GM12878 (cell line): ENCODE results near the gene SRCAP. TPM values are rescaled to one million over a fixed set of nuclear protein-coding genes. Genes with fewer than 3 reads are reported as not detected.

Source experiments
- ATAC-seq: fragments of 200-7000 bp; cut with Tn5 transposase; 3 replicates; pipeline ENCODE4 v1.9.1; 2020; ENCODE audit warnings: mild to moderate bottlenecking, moderate library complexity
- Bru-seq: library from RNA; stranded (reverse); fragments of 400-500 nt; gene quantifications from one replicate; lab custom pipeline; 2021; lab: Mats Ljungman, UMichigan
- BruChase-seq, 2 experiments: library from RNA; stranded (reverse); fragments of 400-500 nt; gene quantifications; one replicate each; lab custom pipeline; 2021; lab: Mats Ljungman, UMichigan
- BruUV-seq: library from RNA; stranded (reverse); fragments of 400-500 nt; replicated peaks from 2 replicates; lab custom pipeline; 2021; lab: Mats Ljungman, UMichigan
- CTCF ChIA-PET: fragments of 300-600 bp; sonication (Branson Sonifier 250); formaldehyde crosslinking; extraction: SDS; loops from one replicate; lab custom pipeline; 2021; ENCODE audit warnings: inconsistent platforms; lab: Yijun Ruan, JAX
- POLR2A ChIA-PET: fragments of 350-600 bp; formaldehyde crosslinking; extraction: SDS; loops from one replicate; lab custom pipeline; 2021; ENCODE audit warnings: inconsistent platforms; lab: Charles Lee
- RAD21 ChIA-PET: fragments of 300-600 bp; sonication (Branson Sonifier 250); formaldehyde crosslinking; loops from one replicate; lab custom pipeline; 2023; ENCODE audit warnings: antibody characterized with exemption; ENCODE audit not compliant: unreplicated experiment; lab: Charles Lee
- SMC1A ChIA-PET: fragments of 300-600 bp; sonication (Branson Sonifier 250); formaldehyde crosslinking; loops from one replicate; lab custom pipeline; 2023; ENCODE audit not compliant: unreplicated experiment, uncharacterized antibody; lab: Charles Lee
- DNase-seq: peaks from one replicate; pipeline ENCODE4 v3.0.0-alpha.2; 2011; ENCODE audit warnings: low read depth, low spot score
- FAIRE-seq: peaks from 3 replicates; lab custom pipeline; 2011; peaks lifted over from hg19 to GRCh38; lab: Jason Lieb, UNC
- H2AFZ ChIP-seq: 2 replicates; pipeline ENCODE4 v1.6.0; 2011; ENCODE audit warnings: low read depth, low read length, control low read depth; ENCODE audit not compliant: control insufficient read depth
- H3K27ac ChIP-seq: 2 replicates; pipeline ENCODE4 v1.5.1; 2011; ENCODE audit warnings: control low read depth; ENCODE audit not compliant: control insufficient read depth, insufficient read depth
- H3K27me3 ChIP-seq, 2 experiments: replicated peaks in 1 of 2; 2 replicates each; pipeline versions ENCODE4 v1.6.0 to v1.6.1; 2011; ENCODE audit warnings: low read length in 1 of 2; ENCODE audit not compliant: control insufficient read depth in 2 of 2, insufficient read depth in 2 of 2
- H3K36me3 ChIP-seq, 2 experiments: 2 replicates each; pipeline ENCODE4 v1.5.1; 2011; ENCODE audit warnings: low read length in 1 of 2; ENCODE audit not compliant: control insufficient read depth in 2 of 2, insufficient read depth in 2 of 2
- H3K4me1 ChIP-seq: 2 replicates; pipeline ENCODE4 v1.6.1; 2011; ENCODE audit warnings: mild to moderate bottlenecking, low read length, moderate library complexity, mixed read lengths; ENCODE audit not compliant: control insufficient read depth, insufficient read depth
- H3K4me2 ChIP-seq: 2 replicates; pipeline ENCODE4 v1.6.0; 2011; ENCODE audit warnings: control low read depth; ENCODE audit not compliant: control insufficient read depth, insufficient read depth
- H3K4me3 ChIP-seq: fragments of 200-600 bp; sonication (generic); 2 replicates; pipeline ENCODE4 v1.5.1; 2016
- H3K79me2 ChIP-seq: 2 replicates; pipeline ENCODE4 v1.6.0; 2011; ENCODE audit warnings: low read length; ENCODE audit not compliant: control insufficient read depth, insufficient read depth
- H3K9ac ChIP-seq: 2 replicates; pipeline ENCODE4 v1.8.0; 2011; ENCODE audit warnings: low read length, control low read depth, mixed read lengths; ENCODE audit not compliant: control insufficient read depth, insufficient read depth
- H3K9me3 ChIP-seq: replicated peaks from 3 replicates; pipeline ENCODE4 v1.5.1; 2011; ENCODE audit warnings: mild to moderate bottlenecking, low read length; ENCODE audit not compliant: control insufficient read depth, insufficient read depth
- H4K20me1 ChIP-seq: 2 replicates; pipeline ENCODE4 v1.6.0; 2011; ENCODE audit not compliant: control insufficient read depth, insufficient read depth
- ATF3 ChIP-seq: IDR thresholded peaks from 2 replicates; pipeline ENCODE4 v1.6.1; 2011; ENCODE audit warnings: low read depth, mild to moderate bottlenecking, low read length, moderate library complexity, borderline replicate concordance; ENCODE audit errors: extremely low read depth
- E2F8 ChIP-seq: fragments of 450-650 bp; IDR thresholded peaks from 2 replicates; pipeline ENCODE4 v1.6.1; 2018; ENCODE audit warnings: mild to moderate bottlenecking, low read depth, moderate library complexity; ENCODE audit not compliant: partially characterized antibody
- EZH2 ChIP-seq: IDR thresholded peaks from 2 replicates; pipeline ENCODE4 v1.6.1; 2012; ENCODE audit warnings: low read depth, mild to moderate bottlenecking, control low read depth, inconsistent platforms, low read length, borderline replicate concordance; ENCODE audit not compliant: control insufficient read depth
- IRF5 ChIP-seq: fragments of 450-650 bp; IDR thresholded peaks from 2 replicates; pipeline ENCODE4 v1.6.1; 2017; ENCODE audit warnings: borderline replicate concordance
- MTA2 ChIP-seq: fragments of 450-650 bp; IDR thresholded peaks from 2 replicates; pipeline ENCODE4 v1.6.1; 2016; ENCODE audit warnings: low read depth, mild to moderate bottlenecking, moderate library complexity
- MTA3 ChIP-seq: IDR thresholded peaks from 2 replicates; pipeline ENCODE4 v1.6.1; 2012; ENCODE audit warnings: low read length, inconsistent platforms, borderline replicate concordance
- NRF1 ChIP-seq: conservative IDR thresholded peaks from 2 replicates; pipeline ENCODE4 v1.6.1; 2011; ENCODE audit warnings: mild to moderate bottlenecking, low read depth, low read length, improper control_type of control experiment
- PAX5 ChIP-seq: IDR thresholded peaks from 2 replicates; pipeline ENCODE4 v1.6.1; 2011; ENCODE audit warnings: low read depth, low read length, borderline replicate concordance
- POLR2AphosphoS5 ChIP-seq: IDR thresholded peaks from 2 replicates; pipeline ENCODE4 v1.6.1; 2011; ENCODE audit warnings: mild to moderate bottlenecking, low read length, inconsistent platforms
- SMARCA5 ChIP-seq: fragments of 450-650 bp; IDR thresholded peaks from 2 replicates; pipeline ENCODE4 v1.6.1; 2017; ENCODE audit warnings: mild to moderate bottlenecking
- SREBF1 ChIP-seq: IDR thresholded peaks from 2 replicates; pipeline ENCODE4 v1.6.1; 2012; ENCODE audit warnings: mild to moderate bottlenecking, low read length
- SREBF2 ChIP-seq: IDR thresholded peaks from 2 replicates; pipeline ENCODE4 v1.6.1; 2012; ENCODE audit warnings: mild to moderate bottlenecking, low read length
- YBX1 ChIP-seq: fragments of 450-650 bp; IDR thresholded peaks from 2 replicates; pipeline ENCODE4 v1.6.1; 2016; ENCODE audit warnings: antibody characterized with exemption
- ZNF622 ChIP-seq: fragments of 450-650 bp; IDR thresholded peaks from 2 replicates; pipeline ENCODE4 v1.6.1; 2017; ENCODE audit warnings: mild to moderate bottlenecking, inconsistent platforms
- WGBS: methylation state at CpG from one replicate; pipeline ENCODE4 v1.1.6; 2016; ENCODE audit warnings: low lambda C conversion rate; ENCODE audit not compliant: insufficient replicate concordance, insufficient coverage; ENCODE audit errors: missing lambda C conversion rate; 5-methylcytosine and 5-hydroxymethylcytosine counted together
- in situ Hi-C: fragments of 300-500 bp; cut with MboI; formaldehyde crosslinking; loops from 9 replicates; pipeline ENCODE4 v1.14.3; 2018; ENCODE audit warnings: mixed read lengths
- intact Hi-C: fragments of 100-400 bp; cut with micrococcal nuclease; formaldehyde crosslinking; loops from one replicate; pipeline ENCODE4 v1.14.2; 2022; ENCODE audit not compliant: unreplicated experiment
- long read RNA-seq, 2 experiments: library from polyadenylated mRNA; unstranded; transcript quantifications; one replicate each; pipeline ENCODE4 v2.0.0, GENCODE V29; 2019 to 2020
- polyA minus RNA-seq, 3 experiments: library from RNA; depleted of rRNA, polyadenylated mRNA; stranded (reverse); fragments of >200 nt; gene quantifications; 2 replicates each; pipeline ENCODE4 v1.2.3, GENCODE V29; 2011
- polyA plus RNA-seq, 11 experiments: library from polyadenylated mRNA; depleted of rRNA in 4 of 11; unstranded in 6 of 11; stranded (reverse) in 5 of 11; fragments of >200 nt; fragmentation: Nextera tagmentation in 4 of 11; fragmentation: Illumina TruSeq in 1 of 11; extraction: Ambion mirVana in 4 of 11; extraction: Trizol in 1 of 11; gene quantifications; 1 replicate in 1 of 11; 2 replicates in 10 of 11; pipeline versions ENCODE4 v1.2.1 to v1.2.3, GENCODE V29; 2011 to 2016; ENCODE audit warnings: inconsistent platforms in 2 of 11, missing spikeins in 2 of 11, low read depth in 1 of 11
- total RNA-seq, 4 experiments: library from RNA; depleted of rRNA in 3 of 4; stranded (reverse); fragments of >200 nt in 3 of 4; fragmentation: Illumina TruSeq in 1 of 4; extraction: Trizol in 1 of 4; gene quantifications; 2 replicates each; pipeline versions ENCODE4 v1.2.1 to v1.2.3, GENCODE V29; 2013 to 2021

Gene SRCAP
- total RNA-seq (2013; cell fraction: nucleolus; rRNA removed) = 32.7 and 35.5 TPM in 2 replicates
- 12.0 and 12.8 TPM in 2 replicates for total RNA-seq (2014; rRNA removed)
- total RNA-seq (2014; rRNA removed; fragmentation: Illumina TruSeq; extraction: Trizol) = 3.3 and 4.0 TPM in 2 replicates
- 48.1 and 58.4 TPM in 2 replicates for total RNA-seq (2021)
- 6.8 TPM for polyA plus RNA-seq (2011; ENCODE audit: low read depth)
- 1.7 and 2.6 TPM in 2 replicates for polyA plus RNA-seq (2011; rRNA removed)
- polyA plus RNA-seq (2011; cell fraction: cytosol; rRNA removed) = 2.0 and 2.9 TPM in 2 replicates
- 20.1 and 27.5 TPM in 2 replicates for polyA plus RNA-seq (2011; cell fraction: nucleus; rRNA removed)
- polyA plus RNA-seq (2012) = 12.1 and 17.7 TPM in 2 replicates
- polyA plus RNA-seq (2014; fragmentation: Illumina TruSeq; extraction: Trizol) = 7.1 and 11.2 TPM in 2 replicates
- under 1 TPM; 0.24 to 0.31 TPM for polyA plus RNA-seq (2014; fragmentation: Nextera tagmentation; extraction: Ambion mirVana)
- polyA plus RNA-seq (2014; rRNA removed) = 12.5 and 22.3 TPM in 2 replicates
- polyA plus RNA-seq (2016; fragmentation: Nextera tagmentation; extraction: Ambion mirVana) = 10 to 100 TPM; 35.7 to 45.8 TPM
- polyA minus RNA-seq (2011; rRNA and poly(A)+ RNA removed) = 10.6 TPM in 2 replicates
- 14.4 and 16.1 TPM in 2 replicates for polyA minus RNA-seq (2011; cell fraction: cytosol; rRNA and poly(A)+ RNA removed)
- polyA minus RNA-seq (2011; cell fraction: nucleus; rRNA and poly(A)+ RNA removed) = 12.8 and 23.9 TPM in 2 replicates
- percentile 90 among the genes with signal in this experiment for Bru-seq, nascent RNA
- percentile 92 among the genes with signal in this experiment for BruChase-seq, experiment 1, labeled RNA remaining after a 6-hour chase
- percentile 91 among the genes with signal in this experiment for BruChase-seq, experiment 2, labeled RNA remaining after a 2-hour chase
- long read RNA-seq, experiment 1, partial matches to known transcripts = 1 of 2 reads
- long read RNA-seq, experiment 1, other reads (novel, unspliced or antisense) = 1 of 2 reads
- long read RNA-seq, experiment 2, partial matches to known transcripts = 1 of 2 reads
- long read RNA-seq, experiment 2, other reads (novel, unspliced or antisense) = 1 of 2 reads

- H3K4me1 ChIP-seq = peaks cover 10% of the 10 kb centered on the region
- peak within 1 kb of the TSS; percentile 89 for H2AFZ ChIP-seq
- CTCF ChIA-PET = interaction anchor here (1.6 kb wide), 1 partner anchor 243 kb away, joined by 3 read pairs; no protein-coding TSS in a partner anchor
- no peaks in the 10 kb centered on the region for H3K27me3 ChIP-seq
- peak within 1 kb of the TSS; percentile 98 for H3K27ac ChIP-seq
- BruUV-seq = no TSS peak
- H3K9ac ChIP-seq = peak within 1 kb of the TSS; percentile 95
- peaks cover 9 to 25% of the 10 kb centered on the region in 2 experiments for H3K36me3 ChIP-seq
- SMC1A ChIA-PET = no interaction called here
- in situ Hi-C loops (loop anchor here (5.0 to 10.0 kb wide), 2 partner anchors 37 to 514 kb away; partner anchors contain the start of gene CORO1A), intact Hi-C loops (loop anchor here (1.0 to 10.0 kb wide), 2 partner anchors 41 to 226 kb away; partner anchors contain the start of genes FBRS and FBXL19)
- no peaks in the 10 kb centered on the region for H3K9me3 ChIP-seq
- POLR2A ChIA-PET = interaction anchor here (0.8 to 1.9 kb wide), 3 partner anchors 40 to 225 kb away, joined by 3 to 5 read pairs (median 4); partner anchors contain the start of gene PHKG2
- peak; percentile 63 for ATAC-seq
- RAD21 ChIA-PET = interaction anchor here (0.9 kb wide), 1 partner anchor 40 kb away, joined by 3 read pairs; no protein-coding TSS in a partner anchor
- peak within 1 kb of the TSS; percentile 78 for H3K4me3 ChIP-seq
- no peaks in the 10 kb centered on the region for H4K20me1 ChIP-seq
- 1% methylated on average over 41 of the region's 57 CpGs for WGBS
- H3K4me2 ChIP-seq = peak within 1 kb of the TSS; percentile 89
- H3K79me2 ChIP-seq = peaks cover 34% of the 10 kb centered on the region
- FAIRE-seq = peak; percentile 75
- peak; percentile 44 for DNase-seq
- no peak for TF ChIP-seq ATF3
- no peak for TF ChIP-seq PAX5
- peak; percentile 60 for TF ChIP-seq NRF1
- TF ChIP-seq IRF5 = no peak
- TF ChIP-seq EZH2 = no peak
- no peak for TF ChIP-seq ZNF622
- peak; percentile 21; the same call in 1 of the 2 replicates for TF ChIP-seq POLR2AphosphoS5
- no peak for TF ChIP-seq YBX1
- TF ChIP-seq SMARCA5 = peak; percentile 96
- peak; percentile 90 for TF ChIP-seq MTA2
- TF ChIP-seq SREBF1 = 0 out of 2 replicates have a peak, but pooled peaks have one; percentile 25
- TF ChIP-seq E2F8 = no peak
- TF ChIP-seq SREBF2 = no peak
- peak; percentile 23; the same call in 1 of the 2 replicates for TF ChIP-seq MTA3
Observed at GRCh38 chr16:30698816-30699614, at the start of gene SRCAP. TSS of gene SRCAP (plus strand) at chr16:30699171. CDS start at chr16:30700825, 1,654 bp downstream.
